Measurements from ENCODE around the gene CACNG5.

Gene CACNG5

GRCh38 chr17:66810951-66811682 lies 23.8 kb upstream of the CACNG5 start:
- TF ChIP-seq ZFX (IDR thresholded peaks at IDR 0.05) (no peak), CTCF (conservative IDR thresholded peaks at IDR 0.05) (no peak)
- H3K27ac ChIP-seq: no peak overlapping the region

- no peak overlapping the region for H3K27ac ChIP-seq
- no peak for TF ChIP-seq CTCF (conservative IDR thresholded peaks at IDR 0.05)
- TF ChIP-seq ZFX (IDR thresholded peaks at IDR 0.05): no peak
Observed at GRCh38 chr17:66811683-66812054, 23.2 kb upstream of the CACNG5 start.

- no peak overlapping the region for H3K27ac ChIP-seq
- TF ChIP-seq CTCF (conservative IDR thresholded peaks at IDR 0.05): no peak
- TF ChIP-seq ZFX (IDR thresholded peaks at IDR 0.05): no peak
Observed at GRCh38 chr17:66812571-66812970, 22.3 kb upstream of the CACNG5 start.

- H3K27ac ChIP-seq: no peak overlapping the region
- TF ChIP-seq ZFX (IDR thresholded peaks at IDR 0.05): no peak
- no peak for TF ChIP-seq CTCF (conservative IDR thresholded peaks at IDR 0.05)
Observed at GRCh38 chr17:66813296-66813695, 21.6 kb upstream of the CACNG5 start.

GRCh38 chr17:66814026-66814425 lies 20.9 kb upstream of the CACNG5 start:
- H3K27ac ChIP-seq: no peak overlapping the region
- TF ChIP-seq CTCF (conservative IDR thresholded peaks at IDR 0.05): no peak
- no peak for TF ChIP-seq ZFX (IDR thresholded peaks at IDR 0.05)

- no peak overlapping the region for H3K27ac ChIP-seq
- no peak for TF ChIP-seq ZFX (IDR thresholded peaks at IDR 0.05)
- TF ChIP-seq CTCF (conservative IDR thresholded peaks at IDR 0.05): no peak
Observed at GRCh38 chr17:66814570-66814969, 20.3 kb upstream of the CACNG5 start.

GRCh38 chr17:66817750-66818149 lies 17.2 kb upstream of the CACNG5 start:
- no peak for TF ChIP-seq CTCF (conservative IDR thresholded peaks at IDR 0.05)
- no peak for TF ChIP-seq ZFX (IDR thresholded peaks at IDR 0.05)
- no peak overlapping the region for H3K27ac ChIP-seq

Measured in C4-2B (cell line).